GM18519 (cell line): ENCODE results near the gene ECI2.

Source experiments
- ATAC-seq: cut with Tn5 transposase; IDR thresholded peaks from one replicate; pipeline ENCODE4 v1.9.1; 2021; ENCODE audit warnings: mild to moderate bottlenecking, moderate library complexity; ENCODE audit not compliant: unreplicated experiment, low FRiP score

ECI2 gene, protein sequence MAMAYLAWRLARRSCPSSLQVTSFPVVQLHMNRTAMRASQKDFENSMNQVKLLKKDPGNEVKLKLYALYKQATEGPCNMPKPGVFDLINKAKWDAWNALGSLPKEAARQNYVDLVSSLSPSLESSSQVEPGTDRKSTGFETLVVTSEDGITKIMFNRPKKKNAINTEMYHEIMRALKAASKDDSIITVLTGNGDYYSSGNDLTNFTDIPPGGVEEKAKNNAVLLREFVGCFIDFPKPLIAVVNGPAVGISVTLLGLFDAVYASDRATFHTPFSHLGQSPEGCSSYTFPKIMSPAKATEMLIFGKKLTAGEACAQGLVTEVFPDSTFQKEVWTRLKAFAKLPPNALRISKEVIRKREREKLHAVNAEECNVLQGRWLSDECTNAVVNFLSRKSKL

DNA sequence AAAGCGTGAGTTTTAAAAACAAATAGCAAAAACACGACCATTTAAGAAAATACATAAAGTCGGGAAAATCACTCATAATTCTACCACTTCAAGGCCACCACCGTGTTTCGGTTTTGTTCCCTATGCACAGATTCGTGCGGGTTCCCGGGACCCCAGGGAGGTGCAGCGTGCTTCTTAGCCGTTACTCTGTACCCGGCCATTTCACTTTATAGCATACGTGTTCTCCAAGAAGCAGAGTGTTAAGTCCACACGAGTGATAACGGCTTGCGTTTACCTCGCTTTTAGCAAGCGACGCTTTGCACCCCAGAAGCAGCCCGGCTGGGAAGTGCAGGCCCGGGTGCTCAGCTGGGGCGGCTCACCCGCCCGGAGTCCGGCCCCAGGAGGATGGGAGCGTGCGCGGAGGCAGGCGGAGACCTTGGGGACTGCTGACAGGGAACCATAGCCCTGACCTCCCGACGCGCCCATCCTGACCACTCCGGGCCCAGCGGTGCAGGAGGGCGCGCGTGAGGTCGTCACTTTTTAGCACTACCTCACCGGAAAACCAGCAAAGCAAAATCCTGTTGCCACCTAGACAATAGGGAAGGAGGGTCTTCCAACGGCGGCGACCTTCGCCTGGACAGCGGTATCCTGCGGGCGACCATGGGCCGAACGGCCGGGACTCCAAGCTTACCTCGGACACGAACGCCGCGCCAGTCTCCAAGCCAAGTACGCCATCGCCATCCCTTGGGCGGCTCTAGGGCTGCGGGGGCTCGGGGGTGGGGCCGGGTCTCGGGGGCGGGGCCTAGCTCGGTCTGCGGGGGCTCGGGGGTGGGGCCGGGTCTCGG lies at the start of gene ECI2:
Gene ECI2, minus strand, starts transcription at position 735 of the 824 bp plus-strand sequence. Its CDS starts 15 bp downstream, at position 720.
- ATAC-seq = peak; percentile 32

DNA sequence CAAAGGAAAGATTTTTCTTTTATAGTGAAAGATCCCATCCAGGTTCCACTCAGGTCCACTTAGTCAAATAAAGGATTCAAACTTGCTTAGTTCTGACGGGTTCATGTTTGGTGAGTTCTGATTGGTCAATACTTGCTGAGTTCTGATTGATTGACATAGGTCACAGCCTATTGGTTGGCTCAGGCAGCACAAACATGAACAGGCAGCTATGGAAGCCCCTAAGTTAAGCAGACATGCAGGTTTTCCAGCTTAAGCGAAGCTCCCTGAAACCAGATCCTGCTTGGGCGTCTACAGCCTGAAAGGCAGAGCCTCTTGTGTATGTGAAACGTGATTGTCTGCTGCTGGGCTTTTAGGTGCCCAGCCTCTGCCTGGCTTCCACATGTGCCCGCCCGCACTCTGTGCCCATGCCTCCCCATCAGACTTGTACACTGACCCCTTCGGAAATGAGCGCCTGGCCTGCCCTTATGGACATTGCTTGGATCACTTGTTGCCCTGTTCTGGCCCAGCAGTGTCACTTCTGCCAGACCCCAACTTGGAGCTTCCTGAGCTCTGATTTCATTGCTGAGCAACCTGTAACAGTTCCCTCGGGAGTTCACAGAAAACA lies 45.4 kb upstream of the ECI2 start:
- ATAC-seq = no peak

DNA sequence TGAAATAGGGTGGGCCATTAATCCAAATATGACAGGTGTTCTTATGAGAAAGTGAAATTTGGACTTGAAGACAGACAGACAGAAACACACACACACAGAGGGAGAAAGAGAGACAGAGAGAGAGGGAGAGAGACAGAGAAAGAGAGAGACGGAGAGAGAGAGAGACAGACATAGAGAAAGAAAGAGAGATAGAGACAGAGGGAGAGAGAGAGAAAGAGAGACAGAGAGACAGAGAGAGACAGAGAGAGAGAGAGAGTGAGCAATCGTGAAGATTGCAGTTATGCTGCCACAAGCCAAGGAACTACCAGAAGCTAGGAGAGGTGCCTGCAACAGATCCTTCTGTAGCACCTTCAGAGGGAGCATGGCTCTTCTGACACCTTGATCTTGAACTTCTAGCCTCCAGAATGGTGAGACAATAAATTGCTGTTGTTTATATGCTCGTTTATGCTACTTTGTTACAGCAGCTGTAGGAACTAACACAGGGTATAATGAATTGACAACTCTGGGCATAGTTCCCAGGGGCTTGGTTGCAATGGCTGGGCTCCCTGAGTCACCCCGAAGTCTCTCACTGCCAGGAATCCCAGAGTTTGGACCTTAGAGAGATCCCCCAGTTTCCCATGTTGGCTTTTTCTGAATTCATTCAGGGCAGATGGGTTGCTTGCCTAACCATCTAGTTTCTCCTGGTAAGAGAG lies 44.7 kb upstream of the ECI2 start:
- no peak for ATAC-seq

DNA sequence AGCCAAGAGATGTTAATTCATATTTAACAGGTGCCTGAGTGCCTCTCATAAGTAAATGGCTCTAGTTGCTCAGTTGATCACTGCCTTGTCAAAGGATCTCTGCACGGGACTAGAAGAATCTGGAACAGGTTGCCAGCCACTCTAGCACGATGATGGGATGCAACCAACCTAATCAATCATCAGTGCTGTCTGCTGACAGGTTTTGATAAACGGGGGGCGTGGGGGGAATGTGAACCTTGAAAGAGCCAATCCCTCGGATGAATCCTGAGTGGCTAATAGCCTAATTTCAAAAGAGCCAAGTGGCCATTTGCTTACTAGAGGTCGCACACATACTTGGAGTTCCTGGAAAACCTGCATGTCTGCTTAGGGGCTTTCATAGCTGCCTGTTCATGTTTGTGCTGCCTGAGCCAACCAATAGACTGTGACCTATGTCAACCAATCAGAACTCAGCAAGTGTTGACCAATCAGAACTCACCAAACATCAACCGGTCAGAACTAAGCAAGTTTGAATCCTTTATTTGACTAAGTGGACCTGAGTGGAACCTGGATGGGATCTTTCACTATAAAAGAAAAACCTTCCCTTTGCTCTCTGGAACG lies 43.5 kb upstream of the ECI2 start:
- no peak for ATAC-seq

DNA sequence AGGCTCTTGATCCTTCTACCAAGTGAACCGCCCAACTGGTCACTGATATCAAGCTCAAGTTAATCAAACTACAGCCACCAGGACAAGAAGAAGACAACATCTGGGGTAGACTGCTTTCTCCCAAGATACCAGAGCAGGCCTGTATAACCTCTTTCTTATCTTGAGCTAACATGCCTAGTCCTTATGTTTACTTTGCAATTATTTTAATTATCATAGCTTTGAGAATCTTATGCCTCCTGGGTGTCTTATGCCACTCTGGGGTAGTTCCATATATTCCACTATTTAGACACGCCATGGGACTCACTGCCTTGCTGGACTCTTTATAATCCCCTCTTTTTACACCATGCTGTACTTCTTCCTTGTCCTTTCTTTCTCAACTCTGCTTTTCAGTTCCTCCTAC lies 41.5 kb upstream of the ECI2 start:
- no peak for ATAC-seq

DNA sequence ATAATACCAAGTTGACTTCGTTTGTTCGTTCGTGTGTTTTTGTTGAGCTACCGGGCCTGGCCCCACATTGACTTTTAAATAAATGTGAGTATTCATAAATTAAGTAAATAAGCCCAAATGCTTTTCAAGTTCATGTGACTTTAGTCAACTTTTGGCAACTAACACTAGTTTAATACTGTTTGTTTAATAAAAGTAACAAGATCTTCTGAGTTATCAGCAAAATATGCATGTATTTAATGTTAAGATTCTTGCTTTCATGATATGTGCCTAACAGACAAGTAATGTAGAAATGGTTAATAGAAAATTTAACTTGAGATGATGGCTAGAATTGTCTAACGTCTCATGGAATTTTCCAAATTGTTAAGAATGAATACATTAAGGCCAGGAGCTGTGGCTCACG lies 38.7 kb upstream of the ECI2 start:
- no peak for ATAC-seq

DNA sequence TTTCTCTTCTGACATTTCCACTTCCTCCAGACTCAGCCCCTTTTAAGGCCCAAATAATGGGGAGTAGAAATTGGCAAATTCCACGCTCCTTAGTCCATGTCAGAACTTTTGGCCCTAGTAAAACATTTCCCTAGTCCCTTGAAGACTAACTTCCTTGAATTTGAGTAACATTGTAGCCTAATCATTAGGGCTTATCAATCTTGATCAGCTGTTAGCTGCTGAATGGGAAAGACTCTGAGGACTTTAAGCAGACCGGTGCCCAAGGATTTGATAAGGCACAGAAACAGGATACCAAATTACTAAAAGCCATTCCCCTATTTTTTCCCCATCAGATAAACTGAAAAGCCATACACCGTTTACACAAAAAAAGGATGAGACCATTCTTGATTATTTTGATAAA lies 37.0 kb upstream of the ECI2 start:
- no peak for ATAC-seq

DNA sequence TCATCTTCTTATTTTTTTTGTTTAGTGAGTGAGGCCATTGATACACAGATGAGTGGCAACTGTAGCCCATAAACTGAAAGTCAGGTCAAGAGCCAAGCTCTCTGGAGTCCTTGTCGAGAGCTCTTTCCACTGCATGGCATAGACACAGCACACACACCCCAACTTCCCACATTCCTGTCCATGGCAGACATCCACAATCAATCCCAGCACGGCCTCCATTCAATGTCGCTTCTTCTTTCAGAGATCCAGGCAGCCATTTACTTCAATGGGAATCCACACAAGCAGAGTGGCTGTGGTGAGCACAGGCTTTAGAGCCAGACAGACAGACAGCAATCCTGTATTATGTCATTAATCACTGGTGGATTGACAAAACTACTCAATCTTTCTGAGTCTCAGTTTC lies 34.9 kb upstream of the ECI2 start:
- ATAC-seq = no peak

DNA sequence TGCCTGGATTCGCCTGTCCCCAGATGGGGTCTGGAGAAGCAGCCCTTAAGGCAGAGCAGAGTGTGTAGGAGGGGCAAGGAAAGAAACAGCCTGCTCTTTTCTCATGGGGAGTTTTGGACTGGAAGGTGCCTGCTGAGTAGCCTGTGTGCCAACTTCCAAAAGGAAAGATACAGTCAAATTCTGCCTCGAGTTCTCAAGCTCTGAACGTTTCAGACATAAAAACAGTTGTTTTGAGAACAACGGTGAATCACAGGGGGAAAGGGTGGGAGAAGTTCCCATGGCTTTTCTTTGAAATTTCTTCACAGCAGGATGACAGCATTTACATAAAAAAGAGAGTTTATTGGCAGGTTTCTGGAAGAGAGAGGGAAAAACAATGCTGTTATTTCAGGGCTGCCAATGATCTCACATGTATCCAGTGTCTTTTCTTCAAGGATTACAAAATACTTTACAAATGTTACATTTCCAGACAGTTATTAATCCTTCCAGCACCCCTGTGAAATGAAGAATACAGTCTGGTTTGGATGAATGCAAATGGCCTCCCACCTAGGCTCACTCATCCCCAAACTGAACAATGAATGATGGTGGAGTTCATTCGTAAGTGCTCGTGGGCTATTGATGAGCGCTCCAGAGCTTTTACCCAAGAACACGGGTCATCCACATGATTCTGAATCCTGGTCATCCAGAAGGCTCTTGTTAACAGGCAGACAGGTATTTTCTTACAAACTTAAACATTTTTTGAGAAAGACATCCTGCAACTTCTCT lies 33.8 kb upstream of the ECI2 start:
- ATAC-seq = no peak

DNA sequence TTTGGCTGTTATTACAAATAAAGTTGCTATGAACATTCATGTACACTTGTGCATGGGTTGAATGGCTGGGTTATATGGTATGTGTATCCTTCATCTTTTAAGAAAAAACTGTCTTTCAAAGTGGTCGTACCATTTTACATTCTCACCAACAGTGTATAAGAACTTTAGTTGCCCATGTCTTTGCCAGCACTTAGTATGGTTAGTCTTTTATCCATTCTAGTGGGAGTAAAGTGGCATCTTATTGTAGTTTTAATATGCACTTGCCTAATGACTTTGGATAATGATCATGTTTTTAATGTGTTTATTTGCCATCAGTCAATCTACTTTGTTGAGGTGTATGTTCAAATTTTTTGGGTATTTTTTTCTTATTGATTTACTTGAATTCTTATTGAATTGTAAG lies 32.5 kb upstream of the ECI2 start:
- ATAC-seq = no peak

DNA sequence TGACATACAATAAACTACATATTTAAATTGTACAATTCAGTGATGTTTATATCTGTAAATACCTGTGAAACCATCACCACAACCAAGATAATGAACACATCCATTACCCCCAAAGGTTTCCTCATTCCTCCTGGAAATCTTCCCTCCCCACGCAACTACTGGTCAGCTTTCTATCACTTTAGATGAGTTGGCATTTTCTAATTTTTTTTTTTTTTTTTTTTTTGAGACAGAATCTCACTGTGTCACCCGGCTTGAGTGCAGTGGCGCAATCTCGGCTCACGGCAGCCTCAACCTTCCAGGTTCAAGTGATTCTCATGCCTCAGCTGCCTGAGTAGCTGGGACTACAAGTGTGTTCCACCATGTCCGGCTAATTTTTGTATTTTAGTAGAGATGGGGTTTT lies 31.7 kb upstream of the ECI2 start:
- no peak for ATAC-seq

DNA sequence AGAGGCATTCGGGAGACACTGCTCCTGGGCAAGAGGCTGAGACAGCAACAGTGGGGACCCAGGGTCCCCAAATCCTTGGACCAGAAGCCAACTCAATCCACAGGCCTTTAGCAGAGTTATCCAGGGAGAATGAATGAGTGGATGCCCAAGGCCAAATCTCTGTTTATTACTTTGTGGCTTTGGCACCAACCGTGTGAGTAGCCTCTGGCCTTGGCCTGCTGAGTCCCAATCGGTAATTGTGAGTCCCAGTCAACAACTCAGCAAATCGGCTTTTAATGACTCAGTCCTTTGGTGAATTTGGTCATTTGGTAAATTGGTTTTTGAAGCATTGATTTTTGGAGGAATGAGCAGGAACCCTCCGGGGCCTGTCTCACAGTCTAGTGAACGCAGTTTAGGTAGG lies 29.1 kb upstream of the ECI2 start:
- ATAC-seq = no peak

DNA sequence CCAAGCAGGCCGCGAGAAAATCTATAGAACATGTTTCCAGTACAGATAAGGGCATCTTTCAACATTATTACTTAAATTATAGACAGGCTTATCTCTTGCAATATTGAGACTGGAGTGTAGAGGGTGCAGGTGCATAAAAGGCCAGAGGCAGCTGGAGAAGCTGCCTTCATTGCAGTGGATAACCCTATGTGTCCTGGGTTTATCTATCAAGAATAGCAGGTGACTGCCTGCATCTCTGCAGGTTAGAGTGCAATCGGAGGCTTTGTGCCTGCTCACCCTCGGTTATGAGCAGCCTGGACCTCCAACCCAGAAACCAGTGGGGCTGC lies 28.7 kb upstream of the ECI2 start:
- ATAC-seq = no peak

DNA sequence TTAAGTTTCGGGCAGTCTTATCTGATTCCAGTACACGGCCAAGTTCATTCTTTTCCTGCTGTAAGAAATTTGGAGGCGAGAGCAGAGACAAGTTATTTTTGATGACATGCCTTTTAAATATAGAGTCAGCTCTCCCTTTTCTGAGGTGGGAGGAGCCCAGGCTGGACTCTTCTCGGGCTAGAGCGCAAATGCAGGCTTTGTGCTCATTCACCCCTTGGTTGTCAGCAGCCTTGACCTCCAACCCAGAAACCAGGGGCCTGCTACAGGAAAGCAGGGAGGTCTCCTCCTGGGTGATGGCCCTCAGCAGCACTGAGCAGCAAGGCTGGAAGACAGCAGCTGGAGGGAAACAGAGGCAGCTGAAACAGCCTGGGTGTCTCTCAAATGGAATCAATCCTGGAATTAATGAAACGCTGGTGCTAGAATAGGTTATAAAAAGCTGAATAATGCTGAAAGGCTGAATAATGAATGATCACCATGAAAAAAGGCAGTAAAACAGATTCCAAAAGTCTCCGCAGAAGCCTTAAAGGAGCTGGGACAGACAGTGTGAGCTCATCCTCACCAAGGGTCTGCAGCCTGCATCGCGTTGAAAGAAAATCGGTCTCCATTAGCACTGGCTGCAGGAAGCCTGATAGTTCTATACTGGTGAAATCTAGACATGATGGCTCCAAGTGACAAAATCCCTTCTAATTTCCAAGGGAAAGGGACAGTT lies 28.2 kb upstream of the ECI2 start:
- no peak for ATAC-seq

DNA sequence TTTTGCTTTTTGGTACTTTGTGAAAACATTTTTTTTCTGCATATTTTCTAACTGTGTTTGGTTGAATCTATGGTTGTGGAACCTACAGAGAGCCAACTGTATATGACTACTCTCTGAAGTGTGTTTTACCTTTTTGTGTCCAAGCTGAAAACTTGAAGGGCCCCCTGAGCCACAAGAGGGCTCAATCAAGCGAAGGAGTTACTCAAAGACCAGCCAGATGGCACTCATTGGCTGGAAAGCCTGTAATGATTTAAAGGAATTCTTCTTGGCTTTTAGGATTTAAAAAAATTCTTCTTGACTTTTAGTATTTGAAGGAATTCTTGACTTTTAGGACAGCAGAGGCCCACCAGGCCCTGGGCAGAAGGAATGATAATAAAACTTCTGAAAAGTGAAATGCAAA lies 27.0 kb upstream of the ECI2 start:
- no peak for ATAC-seq

DNA sequence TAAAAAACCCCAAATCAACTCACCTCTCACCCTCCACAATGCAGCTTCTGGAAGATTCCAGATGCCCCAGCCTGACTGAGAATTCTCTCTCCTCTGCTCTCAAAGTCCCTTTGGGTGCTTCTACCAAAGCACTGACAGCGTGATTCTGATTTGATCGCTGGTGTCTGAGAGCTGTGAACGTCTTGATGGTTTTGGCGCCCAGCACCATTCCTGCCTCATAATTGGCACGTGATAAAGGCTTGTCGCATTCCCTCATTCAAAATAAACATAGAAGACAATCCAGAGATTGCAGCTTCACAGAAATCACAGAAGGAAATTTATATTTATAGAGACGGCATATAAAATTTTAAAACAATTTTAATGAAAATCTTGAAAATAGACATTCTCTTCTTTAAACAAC lies 24.1 kb upstream of the ECI2 start:
- ATAC-seq = no peak

DNA sequence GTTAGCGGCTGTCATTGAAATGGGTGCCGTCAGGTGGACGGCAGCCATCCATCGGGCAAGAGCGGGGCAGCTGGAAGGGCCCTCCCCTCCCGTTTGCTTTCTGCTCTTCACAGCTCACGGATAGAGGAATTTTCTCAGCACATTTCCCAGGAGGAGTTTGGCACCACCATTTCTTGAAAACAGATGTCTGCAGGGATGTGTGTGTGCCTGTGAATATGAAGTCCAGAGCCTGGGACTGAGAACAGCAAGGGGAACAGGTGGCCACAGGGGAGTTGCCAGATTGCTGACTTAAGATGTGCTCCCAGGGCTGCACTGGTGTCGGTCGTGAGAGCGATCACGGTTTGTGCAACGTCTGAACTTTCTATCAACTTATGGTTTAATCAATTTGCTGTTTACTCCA lies 22.1 kb upstream of the ECI2 start:
- ATAC-seq = no peak

DNA sequence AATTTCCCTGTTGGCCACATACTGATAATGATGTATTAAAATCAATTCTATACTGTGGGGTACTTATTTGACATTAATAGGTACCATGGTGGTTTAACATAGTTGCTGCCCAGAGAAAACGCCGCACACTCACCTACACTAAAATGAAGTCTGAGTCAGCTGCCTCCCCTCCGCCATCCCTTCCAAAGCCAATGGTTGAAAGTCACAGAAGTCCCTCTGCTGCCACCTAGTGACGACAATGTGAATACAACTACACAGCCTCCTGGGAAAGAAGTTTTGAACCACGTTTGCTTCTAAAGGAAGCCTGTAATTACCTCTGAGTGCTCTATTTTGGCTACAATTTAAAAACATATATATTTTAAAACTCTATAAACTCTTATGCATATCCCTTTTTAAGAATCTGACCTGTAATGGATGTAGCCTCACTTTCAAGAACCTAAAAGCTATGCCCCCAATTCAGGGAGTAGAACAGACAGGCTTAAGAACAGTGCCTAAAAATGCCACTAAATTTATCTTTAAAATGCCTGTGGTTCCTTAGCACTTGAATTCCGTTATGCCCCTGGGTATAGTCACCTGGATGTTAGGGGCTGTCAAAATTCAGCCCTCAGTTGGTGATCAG lies 20.6 kb upstream of the ECI2 start:
- no peak for ATAC-seq

DNA sequence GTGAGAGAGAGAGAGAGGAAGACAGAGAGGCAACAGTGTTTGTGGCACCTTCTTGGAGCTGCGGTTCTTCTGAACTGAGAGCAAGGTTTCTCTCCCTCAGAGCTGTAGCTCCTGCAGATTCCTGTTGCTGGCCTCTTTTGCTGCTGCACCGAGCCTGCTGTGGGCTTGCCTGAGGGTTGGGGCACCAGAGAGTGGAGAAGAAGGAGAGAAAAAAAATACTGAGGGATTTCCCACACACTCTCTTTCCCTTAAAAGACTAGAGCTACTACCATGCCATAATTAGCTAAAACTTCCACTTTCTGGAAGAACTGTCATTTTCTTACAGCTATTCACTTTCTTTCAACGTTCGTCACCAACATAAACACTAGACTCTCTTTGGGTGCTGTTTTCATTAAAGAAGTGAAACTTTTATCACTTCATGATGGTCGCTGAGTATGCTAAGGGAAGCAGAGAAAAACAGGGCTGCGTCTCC lies 18.2 kb upstream of the ECI2 start:
- ATAC-seq = no peak
